ENCODE data around the gene GOLGA7B.

GOLGA7B gene

GRCh38 chr10:97896756-97897358 is 47.2 kb downstream of the GOLGA7B start:
- no peak for DNase-seq

DNA sequence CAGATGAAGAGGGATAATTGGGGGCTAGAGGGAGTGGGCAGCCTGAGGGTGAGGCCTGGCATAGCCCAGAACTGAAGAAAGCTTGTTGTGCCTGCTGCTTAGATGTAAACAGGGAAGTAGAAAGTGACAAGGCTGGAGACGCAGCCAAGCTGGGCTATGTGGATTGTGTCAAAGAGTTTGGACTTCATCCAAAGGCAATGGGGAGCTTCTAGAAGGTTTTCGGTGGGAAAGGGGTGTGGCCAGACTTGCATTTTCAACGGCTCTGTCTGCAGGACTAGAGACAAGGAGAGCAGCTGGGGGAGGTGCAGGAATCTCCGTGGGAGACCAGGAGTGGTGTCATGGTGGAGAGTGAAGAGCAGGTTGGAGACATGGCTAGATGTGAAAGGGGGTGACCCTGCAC is 48.8 kb downstream of the GOLGA7B start:
- no peak for DNase-seq

GRCh38 chr10:97901381-97901780 is 51.7 kb downstream of the GOLGA7B start:
- DNase-seq: no peak

GRCh38 chr10:97903128-97904017 is 53.7 kb downstream of the GOLGA7B start:
- no peak for DNase-seq

DNA sequence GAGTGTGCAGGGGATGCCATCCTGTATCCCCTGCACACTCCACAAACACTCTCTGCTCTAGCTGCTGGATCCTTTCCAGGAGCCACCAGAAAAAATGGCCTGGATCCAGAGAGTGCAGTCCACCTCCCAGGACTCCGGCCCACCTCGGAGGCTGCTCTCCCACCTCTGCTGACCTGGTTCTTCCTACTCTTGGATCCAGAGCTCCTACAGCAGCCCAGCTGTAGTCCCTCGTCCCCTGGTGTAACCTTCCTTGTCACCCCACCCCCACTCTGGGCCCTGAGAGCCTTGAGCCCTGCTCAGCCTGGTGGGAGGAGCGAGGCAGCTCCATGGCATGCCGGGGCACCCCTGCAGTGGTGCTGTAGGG is 54.4 kb downstream of the GOLGA7B start:
- DNase-seq: no peak

GRCh38 chr10:97904576-97904975 is 54.9 kb downstream of the GOLGA7B start:
- no peak for DNase-seq

DNA sequence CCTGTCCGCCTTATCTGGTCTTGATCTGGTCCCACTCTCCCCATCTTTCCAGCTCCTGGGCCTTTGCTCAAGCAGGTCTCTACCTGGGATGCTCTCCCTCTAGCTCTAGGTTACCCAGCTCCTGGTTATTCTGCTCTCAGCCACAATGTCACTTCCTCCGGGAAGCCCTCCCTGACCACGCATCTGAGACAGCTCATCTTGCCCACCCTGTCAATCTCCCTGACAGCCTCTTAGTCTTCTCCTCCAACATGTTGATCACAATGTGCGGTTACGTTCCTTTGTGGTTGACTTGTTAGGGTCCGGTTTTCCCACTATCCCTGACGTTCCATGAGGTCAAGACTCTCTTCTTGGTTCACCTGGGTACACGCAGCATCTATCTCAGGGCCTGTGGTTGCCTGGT is 55.6 kb downstream of the GOLGA7B start:
- no peak for DNase-seq

DNA sequence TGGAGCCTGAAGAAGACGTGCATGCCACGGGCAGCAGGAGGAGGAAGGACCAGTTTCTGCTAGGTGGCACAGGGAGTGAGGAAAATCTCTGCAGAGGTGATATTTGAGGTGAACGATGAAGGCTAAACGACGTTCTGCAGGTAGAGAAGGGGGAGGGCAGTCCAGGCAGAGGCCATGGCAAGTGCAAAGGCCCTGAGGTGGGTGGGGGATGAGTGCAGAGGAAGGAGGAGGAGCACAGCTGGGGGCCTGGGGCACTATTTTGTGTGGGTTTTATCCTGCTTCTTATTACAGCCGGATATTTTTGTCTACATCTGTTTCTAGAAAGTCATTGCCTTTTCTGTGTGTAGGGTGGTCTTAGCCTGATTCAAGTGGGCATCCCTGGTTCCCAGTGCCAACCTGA is 57.6 kb downstream of the GOLGA7B start:
- DNase-seq: no peak

DNA sequence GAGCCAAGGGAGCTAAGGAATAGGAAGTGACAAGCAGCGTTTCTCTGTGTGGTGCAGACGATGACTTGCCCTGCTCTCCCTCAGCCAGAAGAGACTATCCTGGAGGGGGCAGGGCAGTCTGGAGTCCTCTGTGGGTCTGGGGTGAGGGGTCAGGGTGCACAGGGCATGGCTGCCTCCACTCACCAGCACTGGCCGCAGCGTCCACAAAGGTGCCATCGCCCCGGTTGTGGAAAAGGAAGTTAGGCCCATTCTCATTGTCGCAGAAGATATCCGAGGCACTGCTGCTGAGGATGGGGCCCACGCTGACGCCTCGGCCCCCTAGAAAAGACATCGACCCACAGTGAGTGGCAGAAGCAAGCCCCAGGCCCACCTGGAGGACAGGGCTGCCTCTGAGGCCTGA is 58.2 kb downstream of the GOLGA7B start:
- no peak for DNase-seq

GRCh38 chr10:97910661-97911060 is 61.0 kb downstream of the GOLGA7B start:
- DNase-seq: no peak

- no peak for DNase-seq
These were observed 61.6 kb downstream of the GOLGA7B start for GRCh38 chr10:97911217-97911616.

GRCh38 chr10:97913193-97913592 is 63.5 kb downstream of the GOLGA7B start:
- DNase-seq: no peak

DNA sequence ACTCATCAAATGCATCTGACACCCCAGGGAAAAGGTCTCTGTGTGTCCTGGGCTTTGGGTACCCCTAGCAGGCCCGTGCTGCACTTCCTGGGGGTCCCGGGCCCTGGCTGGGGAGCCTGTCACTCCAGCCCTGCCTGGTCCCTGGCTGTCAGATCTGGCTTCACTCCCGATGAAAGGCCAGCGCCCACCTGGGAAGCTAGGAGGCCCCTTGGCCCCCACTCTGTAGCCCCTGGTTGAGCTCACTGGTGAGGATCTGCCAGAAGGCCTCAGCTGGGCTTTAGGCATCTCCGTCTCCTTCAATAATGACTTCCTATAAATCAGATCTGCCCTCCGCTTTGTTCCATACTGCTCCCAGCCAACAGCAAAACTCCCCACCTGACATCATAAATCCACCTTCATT is 64.0 kb downstream of the GOLGA7B start:
- no peak for DNase-seq

DNA sequence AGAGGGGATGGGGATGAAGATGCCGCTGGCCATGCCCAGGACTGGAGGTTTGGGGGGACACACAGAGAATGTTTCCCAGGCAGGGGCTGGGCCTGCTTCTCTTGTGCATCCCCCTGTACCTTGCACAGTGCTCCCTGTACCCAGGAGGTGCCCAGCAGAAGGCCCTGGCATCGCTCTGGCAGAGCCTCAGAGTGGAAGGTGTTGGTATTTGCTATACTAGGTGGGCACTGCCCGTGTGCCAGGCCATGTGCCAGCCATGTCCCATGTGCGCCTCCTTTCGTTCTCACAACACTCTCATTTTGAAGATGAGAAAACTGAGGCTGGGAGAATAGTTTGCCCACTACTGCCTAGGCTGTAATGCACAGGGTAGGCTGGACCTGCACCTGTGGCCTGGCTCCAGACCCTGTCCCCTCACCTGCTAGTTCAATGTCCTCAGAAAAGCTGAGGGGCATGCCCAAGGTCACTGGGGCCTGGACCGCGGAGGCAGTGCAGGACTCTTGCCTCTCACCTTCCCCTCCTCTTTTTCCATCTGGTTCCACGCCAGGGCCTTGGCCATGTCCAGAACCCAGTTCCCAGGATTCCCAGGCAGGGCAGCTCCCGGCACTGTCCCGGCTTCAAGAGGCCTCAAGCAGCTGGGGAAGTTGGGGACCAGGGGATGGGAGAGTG is 64.7 kb downstream of the GOLGA7B start:
- DNase-seq: no peak

DNA sequence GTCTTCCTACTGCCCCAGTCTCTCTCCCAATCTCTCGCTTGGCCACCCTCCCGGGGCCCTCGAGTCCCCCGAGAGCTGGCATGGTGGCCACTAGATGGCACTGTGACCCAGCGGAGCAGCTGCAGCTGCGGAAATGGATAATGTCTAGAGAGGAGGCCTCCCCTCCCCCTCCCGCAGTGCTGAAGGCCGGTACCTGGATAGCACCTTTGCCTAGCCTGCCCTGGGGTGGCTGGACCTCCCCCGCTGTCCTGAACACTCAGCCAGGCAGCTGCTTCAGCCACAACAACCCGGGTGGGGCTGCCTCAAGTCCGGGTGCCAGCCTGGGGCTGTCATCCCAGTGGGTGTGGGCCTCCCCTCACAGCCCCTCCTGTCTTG is 65.2 kb downstream of the GOLGA7B start:
- DNase-seq: peak; percentile 43

DNA sequence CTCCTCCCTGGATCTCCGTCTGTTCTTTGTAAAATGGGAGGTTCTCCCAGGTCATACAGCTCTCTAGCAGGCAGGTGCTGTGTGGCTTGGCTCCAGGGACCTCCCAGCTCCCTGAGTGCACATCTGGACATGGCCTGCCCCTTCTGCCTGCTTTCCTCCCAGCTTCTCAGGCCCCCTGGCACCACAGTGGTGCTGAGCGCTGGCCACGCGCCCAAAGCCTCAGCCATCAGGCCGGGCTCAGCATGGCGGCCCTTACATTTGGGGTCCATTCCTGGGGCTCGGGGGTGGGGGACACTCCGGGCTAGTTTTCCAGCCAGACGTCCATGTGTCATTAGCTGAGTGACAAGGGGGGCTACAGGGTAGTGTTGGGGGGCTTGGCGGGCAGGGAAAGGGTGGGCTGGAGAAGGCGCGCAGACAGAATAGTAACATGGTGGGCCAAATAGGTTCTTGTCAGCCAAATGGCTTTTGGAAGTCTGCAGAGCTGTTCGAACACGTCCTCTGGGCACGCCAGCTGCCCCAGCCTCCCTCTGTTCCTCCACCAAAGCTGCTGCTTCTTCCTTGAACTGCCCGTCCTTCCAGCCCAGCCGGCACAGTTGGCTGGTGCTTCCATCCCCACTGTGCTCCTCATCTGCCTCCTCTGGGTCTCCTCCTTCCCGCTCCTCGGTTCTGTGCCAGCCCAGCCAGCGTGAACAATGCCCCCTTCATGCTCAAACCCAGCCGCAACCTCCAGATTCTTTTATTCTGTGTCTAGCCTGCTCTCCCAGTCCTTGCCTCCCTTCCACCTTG is 65.9 kb downstream of the GOLGA7B start:
- no peak for DNase-seq

DNA sequence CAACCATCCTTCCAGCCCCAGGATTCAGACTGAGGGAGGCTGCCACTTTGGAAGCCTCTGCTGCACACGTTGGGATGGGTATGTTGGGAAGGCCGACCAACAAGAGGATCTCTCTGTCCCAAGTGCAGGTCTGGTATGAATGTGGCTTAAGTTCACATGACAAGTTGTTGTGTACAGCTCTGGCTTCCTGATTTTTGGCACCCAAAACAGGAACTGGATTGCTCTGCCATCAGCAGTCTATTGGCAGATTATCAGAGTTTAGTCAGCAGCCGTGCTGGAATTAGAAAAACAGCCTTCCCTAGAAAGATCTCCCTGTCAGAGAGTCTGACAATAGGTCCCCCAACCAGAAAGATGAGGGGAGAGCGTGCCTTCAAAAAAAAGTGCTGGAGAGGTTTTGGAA is 66.9 kb downstream of the GOLGA7B start:
- no peak for DNase-seq

DNA sequence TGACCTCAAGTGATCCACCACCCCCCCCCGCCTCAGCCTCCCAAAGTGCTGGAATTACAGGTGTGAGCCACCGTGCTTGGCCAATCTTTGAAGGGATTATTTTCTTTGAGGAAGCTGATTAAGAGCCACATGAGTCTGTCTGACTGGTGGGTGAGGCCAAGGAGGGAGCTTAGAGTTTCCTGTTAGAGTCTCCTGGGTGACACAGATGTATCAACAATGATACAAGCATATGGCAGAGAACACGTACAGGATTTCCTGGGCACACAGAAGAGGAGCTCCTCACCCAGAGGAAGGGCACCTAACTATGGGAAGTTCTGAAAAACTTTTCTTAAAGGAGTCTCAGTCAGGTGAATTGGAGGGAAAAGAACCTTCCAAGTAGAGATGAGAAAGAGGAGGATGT is 69.4 kb downstream of the GOLGA7B start:
- DNase-seq: no peak

GRCh38 chr10:97920865-97921264 is 71.2 kb downstream of the GOLGA7B start:
- no peak for DNase-seq
